Fibroblast of lung (primary cell): ENCODE measurements around the gene SHROOM3. TPM values are rescaled to one million over a fixed set of nuclear protein-coding genes. Genes with fewer than 3 reads are reported as not detected.
A peak's percentile ranks its signal among the peaks of the same experiment; 100 is the strongest.

Source experiments
- DNase-seq, 2 donors: peaks; one replicate each; pipeline versions ENCODE4 v3.0.0 to v3.0.0-alpha.2; 2010; ENCODE audit warnings: low read depth in 2 of 2
- H2AFZ ChIP-seq: 2 replicates; pipeline ENCODE4 v1.5.1; 2012; ENCODE audit warnings: low read length, control low read depth, inconsistent platforms
- H3K27ac ChIP-seq: 2 replicates; pipeline ENCODE4 v1.5.1; 2011; ENCODE audit warnings: low read length, control low read depth; ENCODE audit not compliant: insufficient read depth
- H3K27me3 ChIP-seq: 2 replicates; pipeline ENCODE4 v1.5.1; 2011; ENCODE audit warnings: mild to moderate bottlenecking, low read length; ENCODE audit not compliant: control insufficient read depth, insufficient read depth
- H3K36me3 ChIP-seq: 2 replicates; pipeline ENCODE4 v1.5.1; 2011; ENCODE audit warnings: low read length; ENCODE audit not compliant: control insufficient read depth, insufficient read depth
- H3K4me1 ChIP-seq: 2 replicates; pipeline ENCODE4 v1.5.1; 2011; ENCODE audit warnings: low read length; ENCODE audit not compliant: control insufficient read depth, insufficient read depth; ENCODE audit errors: extremely low read depth
- H3K4me2 ChIP-seq: 2 replicates; pipeline ENCODE4 v1.5.1; 2011; ENCODE audit warnings: low read length, control low read depth; ENCODE audit not compliant: insufficient read depth; ENCODE audit errors: extremely low read depth
- H3K4me3 ChIP-seq, 4 experiments: fragments of 200-600 bp in 1 of 4; sonication (generic) in 1 of 4; replicated peaks in 1 of 4; 2 replicates each; pipeline ENCODE4 v1.5.1; 2011 to 2016; ENCODE audit warnings: low read length in 4 of 4, low read depth in 3 of 4, mild to moderate bottlenecking in 3 of 4, control low read depth in 2 of 4, inconsistent platforms in 1 of 4, mixed read lengths in 1 of 4; ENCODE audit not compliant: insufficient read depth in 1 of 4; ENCODE audit errors: control extremely low read depth in 1 of 4
- H3K79me2 ChIP-seq: 2 replicates; pipeline ENCODE4 v1.5.1; 2012; ENCODE audit warnings: mild to moderate bottlenecking, low read length, inconsistent platforms; ENCODE audit not compliant: control insufficient read depth, insufficient read depth
- H3K9ac ChIP-seq: 2 replicates; pipeline ENCODE4 v1.5.1; 2011; ENCODE audit warnings: mild to moderate bottlenecking, low read length, control low read depth; ENCODE audit not compliant: insufficient read depth
- H3K9me3 ChIP-seq: 2 replicates; pipeline ENCODE4 v1.5.1; 2012; ENCODE audit warnings: low read depth, low read length; ENCODE audit not compliant: control insufficient read depth, insufficient read depth
- H4K20me1 ChIP-seq: 2 replicates; pipeline ENCODE4 v1.5.1; 2011; ENCODE audit warnings: low read length; ENCODE audit not compliant: control insufficient read depth, insufficient read depth; ENCODE audit errors: extremely low read depth
- EZH2 ChIP-seq: IDR thresholded peaks from 2 replicates; pipeline ENCODE4 v1.5.1; 2012; ENCODE audit warnings: low read length, control low read depth, mild to moderate bottlenecking; ENCODE audit errors: missing control alignments
- polyA plus RNA-seq, 2 donors: library from polyadenylated mRNA; depleted of rRNA in 1 of 2; stranded (reverse) in 1 of 2; unstranded in 1 of 2; fragments of >200 nt; gene quantifications; 2 replicates each; pipeline ENCODE4 v1.2.1, GENCODE V29; 2011 to 2012; ENCODE audit warnings: missing spikeins in 1 of 2
- total RNA-seq: library from RNA; depleted of rRNA; stranded (reverse); fragments of >200 nt; gene quantifications from 2 replicates; pipeline ENCODE4 v1.2.1, GENCODE V29; 2014
- TF ChIP-seq, protein P1 (sequence below), 2 donors: IDR thresholded peaks in 1 of 2; conservative IDR thresholded peaks in 1 of 2; 1 replicate in 1 of 2; 2 replicates in 1 of 2; pipeline ENCODE4 v1.5.1; 2011 to 2012; ENCODE audit warnings: low read length in 2 of 2, control low read depth in 1 of 2, inconsistent platforms in 1 of 2, low read depth in 1 of 2, mild to moderate bottlenecking in 1 of 2

Gene SHROOM3
- total and polyA plus RNA-seq, 2 donors (not counting 1 experiment from before 2014, with no cell fraction given), result 9.9 to 23.9 TPM

DNA sequence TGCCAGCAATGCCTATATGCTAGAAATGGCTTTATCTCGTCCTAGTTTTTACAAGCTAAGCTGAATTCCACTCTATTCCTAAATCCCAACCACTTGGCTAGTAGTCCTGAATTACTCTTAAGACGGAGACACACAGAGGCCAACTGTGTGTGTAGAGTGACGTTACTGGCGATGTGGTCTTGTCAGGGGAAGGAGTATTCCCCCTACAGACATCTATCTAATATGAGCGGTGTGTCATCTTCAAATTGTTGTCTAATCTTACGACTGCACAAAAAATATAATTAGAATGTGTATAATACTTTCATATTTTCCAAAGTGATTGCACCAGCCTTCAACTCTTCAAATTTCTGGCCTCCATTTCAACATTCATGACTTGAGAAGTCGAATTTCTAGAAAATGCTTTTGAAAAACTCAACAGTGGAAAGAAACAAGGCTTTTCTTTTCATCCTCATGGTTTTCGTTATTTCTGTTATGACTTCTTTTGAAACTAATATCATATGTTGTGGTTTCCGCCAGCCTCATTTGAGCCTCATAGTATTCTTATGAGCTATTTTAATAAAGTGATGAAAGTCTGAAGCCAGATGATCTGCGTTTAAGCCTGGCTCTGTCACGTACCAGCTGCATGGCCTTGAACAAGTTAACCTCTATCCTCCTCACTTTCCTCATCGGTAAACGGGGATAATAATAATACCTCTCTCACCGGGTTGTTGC is 330.6 kb downstream of the SHROOM3 start:
- no peaks in the 10 kb centered on the region for H3K27me3 ChIP-seq
- peak in 1 of 2 donors; percentile 74 for DNase-seq
- no peak for TF ChIP-seq EZH2
- TF ChIP-seq, protein P1, sequence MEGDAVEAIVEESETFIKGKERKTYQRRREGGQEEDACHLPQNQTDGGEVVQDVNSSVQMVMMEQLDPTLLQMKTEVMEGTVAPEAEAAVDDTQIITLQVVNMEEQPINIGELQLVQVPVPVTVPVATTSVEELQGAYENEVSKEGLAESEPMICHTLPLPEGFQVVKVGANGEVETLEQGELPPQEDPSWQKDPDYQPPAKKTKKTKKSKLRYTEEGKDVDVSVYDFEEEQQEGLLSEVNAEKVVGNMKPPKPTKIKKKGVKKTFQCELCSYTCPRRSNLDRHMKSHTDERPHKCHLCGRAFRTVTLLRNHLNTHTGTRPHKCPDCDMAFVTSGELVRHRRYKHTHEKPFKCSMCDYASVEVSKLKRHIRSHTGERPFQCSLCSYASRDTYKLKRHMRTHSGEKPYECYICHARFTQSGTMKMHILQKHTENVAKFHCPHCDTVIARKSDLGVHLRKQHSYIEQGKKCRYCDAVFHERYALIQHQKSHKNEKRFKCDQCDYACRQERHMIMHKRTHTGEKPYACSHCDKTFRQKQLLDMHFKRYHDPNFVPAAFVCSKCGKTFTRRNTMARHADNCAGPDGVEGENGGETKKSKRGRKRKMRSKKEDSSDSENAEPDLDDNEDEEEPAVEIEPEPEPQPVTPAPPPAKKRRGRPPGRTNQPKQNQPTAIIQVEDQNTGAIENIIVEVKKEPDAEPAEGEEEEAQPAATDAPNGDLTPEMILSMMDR (conservative IDR thresholded peaks at IDR 0.05 in 1 of 2, IDR thresholded peaks at IDR 0.05 in 1 of 2; ENCODE audit: low read depth in 1 of 2, low read length in 2 of 2), result no peak
- H3K79me2 ChIP-seq, result no peaks in the 10 kb centered on the region
- no peak overlapping the region for H2AFZ ChIP-seq
- no peaks in the 10 kb centered on the region for H4K20me1 ChIP-seq
- no peak overlapping the region for H3K9ac ChIP-seq
- H3K4me3 ChIP-seq, result no peak overlapping the region
- no peaks in the 10 kb centered on the region for H3K9me3 ChIP-seq
- peak overlapping the region; percentile 19 for H3K4me2 ChIP-seq
- H3K4me1 ChIP-seq, result peaks cover 30% of the 10 kb centered on the region
- H3K36me3 ChIP-seq, result peaks cover 6% of the 10 kb centered on the region
- peak overlapping the region; percentile 58 for H3K27ac ChIP-seq

DNA sequence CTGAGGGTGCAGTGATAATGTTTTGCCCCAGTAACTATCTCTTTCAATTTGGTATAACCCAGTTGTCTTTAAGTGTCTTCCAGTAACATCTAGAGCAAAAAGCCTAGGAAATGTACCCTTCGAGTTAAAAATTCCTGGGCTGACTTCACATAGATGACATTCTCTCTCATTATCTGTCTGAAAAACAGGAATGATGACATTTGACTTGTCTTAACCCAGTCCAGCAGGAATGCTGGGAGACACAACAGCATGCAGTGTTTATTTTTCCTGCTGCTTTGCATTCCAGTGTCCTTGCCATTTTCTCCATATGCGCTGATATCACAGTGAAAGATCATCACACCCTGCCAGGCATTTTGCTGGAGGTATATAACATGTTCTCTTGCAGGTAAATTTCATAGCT is 333.0 kb downstream of the SHROOM3 start:
- H3K9ac ChIP-seq, result no peak overlapping the region
- no peak overlapping the region for H2AFZ ChIP-seq
- H3K9me3 ChIP-seq, result no peaks in the 10 kb centered on the region
- H3K79me2 ChIP-seq, result no peaks in the 10 kb centered on the region
- no peak overlapping the region for H3K4me3 ChIP-seq
- H3K4me1 ChIP-seq, result peaks cover 30% of the 10 kb centered on the region
- no peaks in the 10 kb centered on the region for H4K20me1 ChIP-seq
- no peaks in the 10 kb centered on the region for H3K27me3 ChIP-seq
- no peak overlapping the region for H3K4me2 ChIP-seq
- H3K36me3 ChIP-seq, result peaks cover 14% of the 10 kb centered on the region
- H3K27ac ChIP-seq, result no peak overlapping the region
- no peak for TF ChIP-seq EZH2
- TF ChIP-seq, protein P1 (conservative IDR thresholded peaks at IDR 0.05 in 1 of 2, IDR thresholded peaks at IDR 0.05 in 1 of 2; ENCODE audit: low read depth in 1 of 2, low read length in 2 of 2), result no peak
- DNase-seq, result peak in 1 of 2 donors; percentile 81

DNA sequence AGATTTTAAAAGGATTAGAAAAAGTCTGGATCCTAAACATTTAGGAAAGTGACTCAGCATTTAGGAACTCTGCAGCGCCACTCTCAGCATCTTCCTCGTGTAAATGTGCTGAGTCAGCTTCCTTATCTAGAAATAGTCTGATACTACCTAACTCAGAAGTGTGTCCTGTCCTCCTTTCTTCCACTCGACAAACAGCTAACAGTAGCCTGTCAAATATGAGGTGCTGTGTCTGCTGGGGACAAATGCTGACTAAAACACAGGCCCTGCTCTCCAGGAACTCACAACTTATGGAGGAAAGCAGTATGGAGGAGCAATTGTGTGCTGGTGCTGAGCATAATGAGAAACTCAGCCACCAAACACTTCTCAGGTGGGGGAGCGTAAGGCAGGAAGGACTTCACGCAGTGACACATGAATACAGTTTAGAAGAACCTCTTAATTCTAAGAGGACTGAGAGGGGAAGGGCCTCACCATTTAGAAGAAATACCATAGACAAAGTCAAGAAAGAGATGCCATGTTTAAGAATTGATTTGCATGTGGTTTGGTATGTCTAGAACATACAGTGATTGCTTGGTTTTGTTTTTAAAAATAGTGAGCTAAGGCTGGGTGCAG is 337.6 kb downstream of the SHROOM3 start:
- H3K27me3 ChIP-seq, result no peaks in the 10 kb centered on the region
- TF ChIP-seq, protein P1 (conservative IDR thresholded peaks at IDR 0.05 in 1 of 2, IDR thresholded peaks at IDR 0.05 in 1 of 2; ENCODE audit: low read depth in 1 of 2, low read length in 2 of 2), result no peak
- no peak for TF ChIP-seq EZH2
- no peak overlapping the region for H2AFZ ChIP-seq
- peak overlapping the region; percentile 15 for H3K4me2 ChIP-seq
- no peak overlapping the region for H3K4me3 ChIP-seq
- H3K9me3 ChIP-seq, result no peaks in the 10 kb centered on the region
- peak overlapping the region; percentile 34 for H3K27ac ChIP-seq
- peaks cover 14% of the 10 kb centered on the region for H3K36me3 ChIP-seq
- H3K9ac ChIP-seq, result no peak overlapping the region
- no peaks in the 10 kb centered on the region for H3K79me2 ChIP-seq
- peak; percentile 76 to 86 for DNase-seq
- H4K20me1 ChIP-seq, result no peaks in the 10 kb centered on the region
- H3K4me1 ChIP-seq, result peaks cover 2% of the 10 kb centered on the region
